Osteoblast (primary cell): Measurements from ENCODE around the gene MFRP. TPM values are rescaled to one million over a fixed set of nuclear protein-coding genes. Genes with fewer than 3 reads are reported as not detected.
A peak's percentile ranks its signal among the peaks of the same experiment; 100 is the strongest.

Experiments
- DNase-seq: peaks from one replicate; pipeline ENCODE4 v3.0.0; 2011; ENCODE audit warnings: low spot score, mixed read lengths; ENCODE audit not compliant: insufficient read length; ENCODE audit errors: missing footprints
- H2AFZ ChIP-seq: 2 replicates; pipeline ENCODE4 v1.6.0; 2011; ENCODE audit warnings: mild to moderate bottlenecking, low read length
- H3K27ac ChIP-seq: 2 replicates; pipeline ENCODE4 v1.5.1; 2011; ENCODE audit warnings: mild to moderate bottlenecking, low read depth, low read length, moderate library complexity
- H3K27me3 ChIP-seq: 2 replicates; pipeline ENCODE4 v1.6.0; 2012; ENCODE audit warnings: mild to moderate bottlenecking, control low read depth, inconsistent platforms, low read length, moderate library complexity; ENCODE audit not compliant: insufficient read depth
- H3K36me3 ChIP-seq: 2 replicates; pipeline ENCODE4 v1.5.1; 2011; ENCODE audit warnings: mild to moderate bottlenecking, low read length, control low read depth, moderate library complexity; ENCODE audit not compliant: insufficient read depth
- H3K4me1 ChIP-seq: 2 replicates; pipeline ENCODE4 v1.5.1; 2011; ENCODE audit warnings: mild to moderate bottlenecking, low read length, control low read depth, moderate library complexity; ENCODE audit not compliant: insufficient read depth
- H3K4me2 ChIP-seq: 2 replicates; pipeline ENCODE4 v1.6.0; 2011; ENCODE audit warnings: mild to moderate bottlenecking, low read length; ENCODE audit not compliant: insufficient read depth
- H3K4me3 ChIP-seq: fragments of 200-600 bp; sonication (generic); 3 replicates; pipeline ENCODE4 v1.5.1; 2012; ENCODE audit warnings: mild to moderate bottlenecking, low read length, inconsistent platforms; ENCODE audit not compliant: insufficient read depth
- H3K79me2 ChIP-seq: 2 replicates; pipeline ENCODE4 v1.6.0; 2012; ENCODE audit warnings: mild to moderate bottlenecking, low read length, control low read depth, inconsistent platforms; ENCODE audit not compliant: insufficient read depth
- H3K9me3 ChIP-seq: 2 replicates; pipeline ENCODE4 v1.5.1; 2011; ENCODE audit warnings: low read depth, low read length, control low read depth
- H4K20me1 ChIP-seq: 2 replicates; pipeline ENCODE4 v1.6.0; 2012; ENCODE audit warnings: mild to moderate bottlenecking, low read length, control low read depth; ENCODE audit not compliant: insufficient read depth
- total RNA-seq: library from RNA; depleted of rRNA; stranded (reverse); fragments of >200 nt; gene quantifications from 2 replicates; pipeline ENCODE4 v1.2.3, GENCODE V29; 2012
- TF ChIP-seq, protein P1 (sequence below): IDR thresholded peaks from 2 replicates; pipeline ENCODE4 v1.5.1; 2011; ENCODE audit warnings: mild to moderate bottlenecking, low read depth, low read length, moderate library complexity; ENCODE audit errors: extremely low read depth

Gene MFRP
- total RNA-seq, 1 donor: not detected

- peak; percentile 73 for DNase-seq
- Histone ChIP-seq H2AFZ (no peak overlapping the region), H3K79me2 (no peaks in the 10 kb centered on the region), H3K4me1 (peaks cover 5% of the 10 kb centered on the region), H4K20me1 (no peaks in the 10 kb centered on the region), H3K27ac (no peak overlapping the region), H3K9me3 (no peaks in the 10 kb centered on the region), H3K27me3 (peaks cover 7% of the 10 kb centered on the region), H3K4me3 (no peak overlapping the region), H3K36me3 (no peaks in the 10 kb centered on the region), H3K4me2 (no peak overlapping the region)
- TF ChIP-seq, protein P1, sequence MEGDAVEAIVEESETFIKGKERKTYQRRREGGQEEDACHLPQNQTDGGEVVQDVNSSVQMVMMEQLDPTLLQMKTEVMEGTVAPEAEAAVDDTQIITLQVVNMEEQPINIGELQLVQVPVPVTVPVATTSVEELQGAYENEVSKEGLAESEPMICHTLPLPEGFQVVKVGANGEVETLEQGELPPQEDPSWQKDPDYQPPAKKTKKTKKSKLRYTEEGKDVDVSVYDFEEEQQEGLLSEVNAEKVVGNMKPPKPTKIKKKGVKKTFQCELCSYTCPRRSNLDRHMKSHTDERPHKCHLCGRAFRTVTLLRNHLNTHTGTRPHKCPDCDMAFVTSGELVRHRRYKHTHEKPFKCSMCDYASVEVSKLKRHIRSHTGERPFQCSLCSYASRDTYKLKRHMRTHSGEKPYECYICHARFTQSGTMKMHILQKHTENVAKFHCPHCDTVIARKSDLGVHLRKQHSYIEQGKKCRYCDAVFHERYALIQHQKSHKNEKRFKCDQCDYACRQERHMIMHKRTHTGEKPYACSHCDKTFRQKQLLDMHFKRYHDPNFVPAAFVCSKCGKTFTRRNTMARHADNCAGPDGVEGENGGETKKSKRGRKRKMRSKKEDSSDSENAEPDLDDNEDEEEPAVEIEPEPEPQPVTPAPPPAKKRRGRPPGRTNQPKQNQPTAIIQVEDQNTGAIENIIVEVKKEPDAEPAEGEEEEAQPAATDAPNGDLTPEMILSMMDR: no peak
Observed at GRCh38 chr11:119355091-119355843, 8.8 kb upstream of the MFRP start.

DNA sequence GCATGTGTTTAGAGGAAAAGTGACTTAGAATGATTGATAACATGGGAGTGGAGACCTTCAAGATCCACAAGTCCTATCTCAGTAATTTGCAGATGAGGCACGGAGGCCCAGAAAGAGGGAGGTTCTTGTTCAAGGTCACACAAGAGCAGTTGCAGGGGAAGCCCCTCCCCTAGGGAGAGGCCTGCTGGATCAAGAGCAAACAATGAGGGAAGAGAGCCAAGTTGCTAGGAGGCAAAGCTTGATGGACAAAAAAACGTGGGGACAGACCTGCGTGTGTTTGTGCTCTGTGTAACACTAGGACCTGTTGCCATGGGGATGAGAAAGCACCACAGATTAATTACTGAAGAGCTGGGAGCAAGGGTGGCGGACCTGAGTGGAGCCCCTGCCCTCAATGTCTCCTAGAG lies 6.4 kb upstream of the MFRP start:
- TF ChIP-seq, protein P1: no peak

DNA sequence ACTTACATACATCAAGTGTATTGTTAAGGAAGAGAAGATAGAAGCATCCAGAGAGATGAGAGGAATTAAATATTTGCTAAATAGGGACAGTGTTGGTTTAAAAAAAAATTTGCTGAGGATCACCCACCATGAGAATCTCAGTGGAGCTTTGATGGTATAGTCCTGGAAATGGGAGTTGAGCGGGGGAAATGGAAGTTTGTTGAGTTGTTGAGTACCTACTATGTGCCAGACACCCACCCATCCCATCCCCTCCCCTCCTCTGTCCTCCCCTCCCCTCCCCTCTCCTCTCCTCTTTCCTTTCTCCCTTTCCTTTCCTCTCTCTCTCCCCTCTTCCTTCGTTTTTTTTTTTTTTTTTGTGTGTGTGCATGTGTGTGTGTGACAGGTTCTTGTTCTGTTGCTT lies 4.7 kb upstream of the MFRP start:
- Histone ChIP-seq H3K9me3 (no peaks in the 10 kb centered on the region), H3K4me2 (no peak overlapping the region), H3K36me3 (no peaks in the 10 kb centered on the region), H3K4me3 (no peak overlapping the region), H3K4me1 (peaks cover 1% of the 10 kb centered on the region), H3K27ac (no peak overlapping the region), H4K20me1 (no peaks in the 10 kb centered on the region), H2AFZ (no peak overlapping the region), H3K27me3 (peaks cover 18% of the 10 kb centered on the region), H3K79me2 (no peaks in the 10 kb centered on the region)
- no peak for DNase-seq
- TF ChIP-seq, protein P1: no peak

More for the DNA sequence above, 6.4 kb upstream of the MFRP start:
- Histone ChIP-seq H3K4me1 (peaks cover 5% of the 10 kb centered on the region), H3K9me3 (no peaks in the 10 kb centered on the region), H3K36me3 (no peaks in the 10 kb centered on the region), H3K4me3 (no peak overlapping the region), H3K79me2 (no peaks in the 10 kb centered on the region), H3K4me2 (no peak overlapping the region), H3K27me3 (peaks cover 11% of the 10 kb centered on the region), H4K20me1 (no peaks in the 10 kb centered on the region), H2AFZ (no peak overlapping the region), H3K27ac (no peak overlapping the region)
- DNase-seq: peak; percentile 75

- Histone ChIP-seq H4K20me1 (no peaks in the 10 kb centered on the region), H3K27me3 (peaks cover 18% of the 10 kb centered on the region), H3K4me2 (no peak overlapping the region), H3K36me3 (no peaks in the 10 kb centered on the region), H2AFZ (no peak overlapping the region), H3K27ac (no peak overlapping the region), H3K79me2 (no peaks in the 10 kb centered on the region), H3K9me3 (no peaks in the 10 kb centered on the region), H3K4me3 (no peak overlapping the region), H3K4me1 (no peaks in the 10 kb centered on the region)
- TF ChIP-seq, protein P1: no peak
- no peak for DNase-seq
Observed at GRCh38 chr11:119350302-119350701, 3.8 kb upstream of the MFRP start.
